Activated CD4-positive, alpha-beta memory T cell treated with anti-CD3 and anti-CD28 coated beads, Interleukin-2, amount 10 ng/mL, durations not matched to agents 7 days and 5 days (primary cell): ENCODE measurements around the gene TOB2. TPM values are rescaled to one million over a fixed set of nuclear protein-coding genes. Genes with fewer than 3 reads are reported as not detected.

Experiments
- CTCF ChIA-PET: fragments of 350-600 bp; sonication (Branson Sonifier 250); formaldehyde crosslinking; loops from one replicate; lab custom pipeline; 2021; ENCODE audit warnings: antibody characterized with exemption, inconsistent platforms; lab: Charles Lee
- POLR2A ChIA-PET: fragments of 350-600 bp; sonication (Branson Sonifier 250); formaldehyde crosslinking; loops from one replicate; lab custom pipeline; 2021; ENCODE audit warnings: antibody characterized with exemption; lab: Charles Lee
- DNase-seq: peaks from one replicate; pipeline ENCODE4 v3.0.0-alpha.2; 2020
- H3K27ac Mint-ChIP-seq: one replicate; pipeline ENCODE4 v1.8.0; 2021; ENCODE audit warnings: mild to moderate bottlenecking, mixed read lengths
- H3K27me3 Mint-ChIP-seq: one replicate; pipeline ENCODE4 v1.8.0; 2021; ENCODE audit warnings: mixed read lengths
- H3K36me3 Mint-ChIP-seq: one replicate; pipeline ENCODE4 v1.8.0; 2021; ENCODE audit warnings: low read depth, mixed read lengths
- H3K4me1 Mint-ChIP-seq: one replicate; pipeline ENCODE4 v1.8.0; 2021; ENCODE audit warnings: mixed read lengths
- H3K4me3 Mint-ChIP-seq: one replicate; pipeline ENCODE4 v1.8.0; 2021; ENCODE audit warnings: mild to moderate bottlenecking, mixed read lengths
- H3K9me3 Mint-ChIP-seq: one replicate; pipeline ENCODE4 v1.8.0; 2021; ENCODE audit warnings: mixed read lengths
- total RNA-seq, 2 experiments: library from RNA; stranded (reverse); gene quantifications; one replicate each; pipeline ENCODE4 v1.2.3, GENCODE V29; 2021

TOB2 gene
- total RNA-seq, 2 experiments from 2014 or later, result 38.7 to 41.2 TPM

- Mint-ChIP-seq H3K4me3 (no peak overlapping the region), H3K27me3 (no peaks in the 10 kb centered on the region), H3K27ac (no peak overlapping the region), H3K9me3 (no peaks in the 10 kb centered on the region), H3K4me1 (no peaks in the 10 kb centered on the region), H3K36me3 (no peaks in the 10 kb centered on the region)
- ChIA-PET CTCF (no interaction called here), POLR2A (no interaction called here)
- no peak for DNase-seq
Observed at GRCh38 chr22:41397143-41397811, 49.3 kb downstream of the TOB2 start.

- Mint-ChIP-seq H3K9me3 (no peaks in the 10 kb centered on the region), H3K36me3 (no peaks in the 10 kb centered on the region), H3K27ac (no peak overlapping the region), H3K27me3 (no peaks in the 10 kb centered on the region), H3K4me3 (no peak overlapping the region), H3K4me1 (no peaks in the 10 kb centered on the region)
- POLR2A ChIA-PET, result interaction anchor here (1.0 kb wide), 1 partner anchor 14 kb away, joined by 4 read pairs; the partner anchor contains the start of gene TEF
- no peak for DNase-seq
- CTCF ChIA-PET, result no interaction called here
Observed at GRCh38 chr22:41395531-41396240, 50.9 kb downstream of the TOB2 start.

GRCh38 chr22:41394012-41394356 is 52.6 kb downstream of the TOB2 start:
- Mint-ChIP-seq H3K4me1 (no peaks in the 10 kb centered on the region), H3K9me3 (no peaks in the 10 kb centered on the region), H3K27ac (no peak overlapping the region), H3K27me3 (no peaks in the 10 kb centered on the region), H3K36me3 (no peaks in the 10 kb centered on the region), H3K4me3 (no peak overlapping the region)
- ChIA-PET CTCF (interaction anchor here (0.7 kb wide), 1 partner anchor 139 kb away, joined by 3 read pairs; no protein-coding TSS in a partner anchor), POLR2A (no interaction called here)
- DNase-seq, result no peak

- H3K27me3 Mint-ChIP-seq, result no peaks in the 10 kb centered on the region
- no peak for DNase-seq
- peaks cover 8% of the 10 kb centered on the region for H3K4me1 Mint-ChIP-seq
- no peaks in the 10 kb centered on the region for H3K36me3 Mint-ChIP-seq
- no peak overlapping the region for H3K4me3 Mint-ChIP-seq
- CTCF ChIA-PET, result no interaction called here
- POLR2A ChIA-PET, result interaction anchor here (0.8 kb wide), 1 partner anchor 69 kb away, joined by 4 read pairs; no protein-coding TSS in a partner anchor
- H3K9me3 Mint-ChIP-seq, result no peaks in the 10 kb centered on the region
- H3K27ac Mint-ChIP-seq, result no peak overlapping the region
Observed at GRCh38 chr22:41387341-41387740, 59.3 kb downstream of the TOB2 start.

- no peaks in the 10 kb centered on the region for H3K9me3 Mint-ChIP-seq
- H3K4me1 Mint-ChIP-seq, result peaks cover 15% of the 10 kb centered on the region
- no peaks in the 10 kb centered on the region for H3K27me3 Mint-ChIP-seq
- DNase-seq, result no peak
- no peak overlapping the region for H3K4me3 Mint-ChIP-seq
- ChIA-PET CTCF (interaction anchor here (1.6 kb wide), 1 partner anchor 20 kb away, joined by 4 read pairs; no protein-coding TSS in a partner anchor), POLR2A (interaction anchor here (3.7 kb wide), 1 partner anchor 85 kb away, joined by 23 read pairs; the partner anchor contains the start of genes ACO2 and PHF5A)
- H3K27ac Mint-ChIP-seq, result no peak overlapping the region
- no peaks in the 10 kb centered on the region for H3K36me3 Mint-ChIP-seq
Observed at GRCh38 chr22:41384128-41384527, 62.5 kb downstream of the TOB2 start.

Other genes starting within 250 kb of the TOB2 start
- gene L3MBTL2, start 241.5 kb downstream of the TOB2 start, total RNA-seq, result 10 to 100 TPM; 25.9 to 30.7 TPM
- gene CHADL, start 205.9 kb downstream of the TOB2 start, total RNA-seq, result under 1 TPM; 0.18 TPM
- 10 to 100 TPM; 98.7 to 99.7 TPM for gene RANGAP1, start 160.6 kb downstream of the TOB2 start, total RNA-seq
- 10 to 100 TPM; 41.7 to 42.1 TPM for gene ZC3H7B, start 145.3 kb downstream of the TOB2 start, total RNA-seq
- gene TEF, start 64.9 kb downstream of the TOB2 start, total RNA-seq, result 1 to 10 TPM; 2.3 to 3.3 TPM
- 10 to 100 TPM; 43.9 to 55.3 TPM for gene PHF5A, start 21.9 kb upstream of the TOB2 start, total RNA-seq
- gene ACO2, start 22.3 kb upstream of the TOB2 start, total RNA-seq, result 10 to 100 TPM; 69.9 to 72.2 TPM
- gene POLR3H, start 97.7 kb upstream of the TOB2 start, total RNA-seq, result 10 to 100 TPM; 19.2 to 20.5 TPM
- not detected for gene CSDC2, start 114.2 kb upstream of the TOB2 start, total RNA-seq
- 10 to 100 TPM; 44.4 to 46.2 TPM for gene PMM1, start 143.0 kb upstream of the TOB2 start, total RNA-seq
- gene DESI1, start 174.2 kb upstream of the TOB2 start, total RNA-seq, result 10 to 100 TPM; 49.3 to 53.6 TPM
- gene XRCC6, start 174.5 kb upstream of the TOB2 start, total RNA-seq, result 100 to 1,000 TPM; 244 to 251 TPM
- gene SNU13, start 242.1 kb upstream of the TOB2 start, total RNA-seq, result 100 to 1,000 TPM; 166 to 176 TPM